ENCODE measurements around the gene RPTOR.

RPTOR gene

GRCh38 chr17:80943346-80944145, 398.9 kb downstream of the RPTOR start:
- DNase-seq (ENCODE audit: low read depth in 2 of 2) = no peak

- DNase-seq (ENCODE audit: low read depth in 2 of 2) = no peak
Measured at GRCh38 chr17:80944326-80944725, 399.7 kb downstream of the RPTOR start.

- no peak for DNase-seq (ENCODE audit: low read depth in 2 of 2)
Measured at GRCh38 chr17:80945736-80946135, 401.1 kb downstream of the RPTOR start.

- no peak for DNase-seq (ENCODE audit: low read depth in 2 of 2)
Measured at GRCh38 chr17:80946449-80946848, 401.8 kb downstream of the RPTOR start.

GRCh38 chr17:80947200-80947940, 402.7 kb downstream of the RPTOR start:
- DNase-seq (ENCODE audit: low read depth in 2 of 2) = no peak

- no peak for DNase-seq (ENCODE audit: low read depth in 2 of 2)
Measured at GRCh38 chr17:80948019-80948975, 403.7 kb downstream of the RPTOR start.

- DNase-seq (ENCODE audit: low read depth in 2 of 2) = no peak
Measured at GRCh38 chr17:80948976-80949450, 404.4 kb downstream of the RPTOR start.

- no peak for DNase-seq (ENCODE audit: low read depth in 2 of 2)
Measured at GRCh38 chr17:80949451-80950421, 405.1 kb downstream of the RPTOR start.

- DNase-seq (ENCODE audit: low read depth in 2 of 2) = no peak
Measured at GRCh38 chr17:80950466-80951120, 406.0 kb downstream of the RPTOR start.

- no peak for DNase-seq (ENCODE audit: low read depth in 2 of 2)
Measured at GRCh38 chr17:80951121-80952090, 406.8 kb downstream of the RPTOR start.

GRCh38 chr17:80952291-80952690, 407.7 kb downstream of the RPTOR start:
- no peak for DNase-seq (ENCODE audit: low read depth in 2 of 2)

- DNase-seq (ENCODE audit: low read depth in 2 of 2) = no peak
Measured at GRCh38 chr17:80953471-80954315, 409.1 kb downstream of the RPTOR start.

GRCh38 chr17:80955078-80955477, 410.4 kb downstream of the RPTOR start:
- DNase-seq (ENCODE audit: low read depth in 2 of 2) = no peak

GRCh38 chr17:80955671-80956280, 411.1 kb downstream of the RPTOR start:
- DNase-seq (ENCODE audit: low read depth in 2 of 2) = no peak

GRCh38 chr17:80956321-80957190, 411.9 kb downstream of the RPTOR start:
- DNase-seq (ENCODE audit: low read depth in 2 of 2) = no peak

GRCh38 chr17:80957461-80957941, 412.9 kb downstream of the RPTOR start:
- no peak for DNase-seq (ENCODE audit: low read depth in 2 of 2)

Data from fibroblast of skin of left quadriceps (primary cell).